GM23338 (cell line): ENCODE data around the gene SLC4A9. TPM values are rescaled to one million over a fixed set of nuclear protein-coding genes. Genes with fewer than 3 reads are reported as not detected.

Experiments used
- ATAC-seq: fragments of 200-7000 bp; cut with Tn5 transposase; 3 replicates; pipeline ENCODE4 v1.9.1; 2020
- DNase-seq: peaks from one replicate; pipeline ENCODE4 v3.0.0-alpha.2; 2015; ENCODE audit warnings: low spot score
- H2AFZ ChIP-seq: fragments of 200-600 bp; sonication (generic); 2 replicates; pipeline ENCODE4 v1.8.0; 2016; ENCODE audit warnings: antibody characterized with exemption, mild to moderate bottlenecking, moderate library complexity
- H3F3A ChIP-seq: fragments of 200-600 bp; sonication (generic); replicated peaks from 2 replicates; pipeline ENCODE4 v1.8.0; 2017; ENCODE audit warnings: antibody characterized with exemption, mixed run types, low read depth
- H3K27ac ChIP-seq: fragments of 200-600 bp; sonication (generic); 2 replicates; pipeline ENCODE4 v1.6.1; 2016; ENCODE audit warnings: low read depth
- H3K27me3 ChIP-seq: fragments of 200-600 bp; sonication (generic); 2 replicates; pipeline ENCODE4 v1.8.0; 2016; ENCODE audit warnings: mild to moderate bottlenecking, mixed run types, moderate library complexity; ENCODE audit not compliant: insufficient read depth
- H3K36me3 ChIP-seq: fragments of 200-600 bp; sonication (generic); 2 replicates; pipeline ENCODE4 v1.8.0; 2016; ENCODE audit warnings: mild to moderate bottlenecking; ENCODE audit not compliant: insufficient read depth
- H3K4me1 ChIP-seq: fragments of 200-600 bp; sonication (generic); 2 replicates; pipeline ENCODE4 v1.8.0; 2016; ENCODE audit warnings: mild to moderate bottlenecking, moderate library complexity; ENCODE audit not compliant: insufficient read depth
- H3K4me2 ChIP-seq: fragments of 200-600 bp; sonication (generic); 2 replicates; pipeline ENCODE4 v1.7.1; 2017; ENCODE audit warnings: mixed run types
- H3K4me3 ChIP-seq: fragments of 200-600 bp; sonication (generic); 2 replicates; pipeline ENCODE4 v1.6.1; 2016; ENCODE audit warnings: mixed run types
- H3K79me2 ChIP-seq: fragments of 200-600 bp; sonication (generic); replicated peaks from 2 replicates; pipeline ENCODE4 v1.8.0; 2017; ENCODE audit warnings: mild to moderate bottlenecking; ENCODE audit not compliant: insufficient read depth
- H3K9me2 ChIP-seq: fragments of 200-600 bp; sonication (generic); 2 replicates; pipeline ENCODE4 v1.8.0; 2017; ENCODE audit not compliant: insufficient read depth
- H4K20me1 ChIP-seq: fragments of 200-600 bp; sonication (generic); replicated peaks from 2 replicates; pipeline ENCODE4 v1.8.0; 2017; ENCODE audit warnings: mild to moderate bottlenecking; ENCODE audit not compliant: insufficient read depth
- H3K27ac Mint-ChIP-seq: 2 replicates; pipeline ENCODE4 v1.8.0; 2020; ENCODE audit warnings: inconsistent platforms, mild to moderate bottlenecking, moderate library complexity, mixed read lengths
- H3K27me3 Mint-ChIP-seq: 3 replicates; pipeline ENCODE4 v1.8.0; 2022; ENCODE audit warnings: low read depth, mild to moderate bottlenecking, moderate library complexity, mixed read lengths, inconsistent platforms; ENCODE audit not compliant: insufficient read depth, poor library complexity
- H3K36me3 Mint-ChIP-seq: 3 replicates; pipeline ENCODE4 v1.8.0; 2021; ENCODE audit warnings: low read depth, mild to moderate bottlenecking, inconsistent platforms, moderate library complexity, mixed read lengths
- H3K4me1 Mint-ChIP-seq: 3 replicates; pipeline ENCODE4 v1.8.0; 2020; ENCODE audit warnings: mild to moderate bottlenecking, inconsistent platforms, mixed read lengths
- H3K4me3 Mint-ChIP-seq: 3 replicates; pipeline ENCODE4 v1.8.0; 2021; ENCODE audit warnings: moderate library complexity, mild to moderate bottlenecking, inconsistent platforms, mixed read lengths
- H3K9me3 Mint-ChIP-seq: 3 replicates; pipeline ENCODE4 v1.8.0; 2020; ENCODE audit warnings: moderate library complexity, mild to moderate bottlenecking, inconsistent platforms, mixed read lengths
- CREB1 ChIP-seq: fragments of 250-450 bp; sonication (Bioruptor Pico); IDR thresholded peaks from 2 replicates; pipeline ENCODE4 v1.5.0; 2020; ENCODE audit warnings: low read depth, mild to moderate bottlenecking, moderate library complexity
- ETS1 ChIP-seq: IDR thresholded peaks from 2 replicates; pipeline ENCODE4 v1.6.1; 2016; ENCODE audit warnings: antibody characterized with exemption
- EZH2phosphoT487 ChIP-seq: fragments of 200-600 bp; sonication (generic); IDR thresholded peaks from one replicate; pipeline ENCODE4 v1.8.1; 2018; ENCODE audit warnings: antibody characterized with exemption; ENCODE audit not compliant: unreplicated experiment
- JUNB ChIP-seq: IDR thresholded peaks from one replicate; pipeline ENCODE4 v1.6.1; 2016; ENCODE audit warnings: antibody characterized with exemption; ENCODE audit not compliant: unreplicated experiment
- POLR2AphosphoS5 ChIP-seq: IDR thresholded peaks from 2 replicates; pipeline ENCODE4 v1.6.1; 2016; ENCODE audit warnings: antibody characterized with exemption, low read depth
- REST ChIP-seq: IDR thresholded peaks from one replicate; pipeline ENCODE4 v1.6.1; 2018; ENCODE audit warnings: antibody characterized with exemption; ENCODE audit not compliant: unreplicated experiment
- STAT1 ChIP-seq: IDR thresholded peaks from one replicate; pipeline ENCODE4 v1.6.1; 2016; ENCODE audit warnings: antibody characterized with exemption; ENCODE audit not compliant: unreplicated experiment
- ZNF331 ChIP-seq: fragments of 250-450 bp; sonication (Bioruptor Pico); IDR thresholded peaks from 2 replicates; pipeline ENCODE4 v1.5.0; 2020; ENCODE audit warnings: low read depth, mild to moderate bottlenecking, moderate library complexity
- ZNF462 ChIP-seq: fragments of 250-450 bp; sonication (Bioruptor Pico); IDR thresholded peaks from 2 replicates; pipeline ENCODE4 v1.5.0; 2020; ENCODE audit warnings: mild to moderate bottlenecking, moderate library complexity
- polyA plus RNA-seq: library from polyadenylated mRNA; unstranded; fragments of >200 nt; fragmentation: Nextera tagmentation; extraction: Ambion mirVana; gene quantifications from 2 replicates; pipeline ENCODE4 v1.2.1, GENCODE V29; 2016
- total RNA-seq: library from RNA; depleted of rRNA; stranded (reverse); fragments of >200 nt; shearing (Covaris generic); gene quantifications from 2 replicates; pipeline ENCODE4 v1.2.3, GENCODE V29; 2014

Gene SLC4A9
- total and polyA plus RNA-seq, 2 experiments from 2014 or later = 0.08 TPM; not detected in 1

GRCh38 chr5:140402258-140403074, 42.5 kb downstream of the SLC4A9 start:
- Histone ChIP-seq H3K36me3 (no peaks in the 10 kb centered on the region), H3K4me1 (peaks cover 35% of the 10 kb centered on the region), H4K20me1 (peaks cover 26% of the 10 kb centered on the region), H3K4me2 (peak overlapping the region; percentile 61), H3K79me2 (peaks cover 76% of the 10 kb centered on the region), H3K27me3 (no peaks in the 10 kb centered on the region), H3K27ac (peak overlapping the region; percentile 85), H3F3A (peaks cover 4% of the 10 kb centered on the region; the same call in 1 of the 2 replicates), H2AFZ (no peak overlapping the region), H3K4me3 (peak overlapping the region; percentile 60), H3K9me2 (no peaks in the 10 kb centered on the region)
- ATAC-seq (peak; percentile 26), DNase-seq (peak; percentile 86)
- peaks cover 13% of the 10 kb centered on the region; the same call in 2 of the 3 replicates for H3K36me3 Mint-ChIP-seq
- H3K4me3 Mint-ChIP-seq = no peak overlapping the region
- peaks cover 18% of the 10 kb centered on the region for H3K27me3 Mint-ChIP-seq
- no peaks in the 10 kb centered on the region; the same call in 2 of the 3 replicates for H3K9me3 Mint-ChIP-seq
- H3K27ac Mint-ChIP-seq = no peak overlapping the region
- TF ChIP-seq CREB1 (peak; percentile 23; the same call in 1 of the 2 replicates), STAT1 (no peak), JUNB (no peak), POLR2AphosphoS5 (no peak), REST (peak; percentile 67)
- peaks cover 30% of the 10 kb centered on the region for H3K4me1 Mint-ChIP-seq

- Histone ChIP-seq H3K27ac (peak overlapping the region; percentile 45; the same call in 1 of the 2 replicates), H3K9me2 (no peaks in the 10 kb centered on the region), H3K79me2 (peaks cover 80% of the 10 kb centered on the region), H3K27me3 (no peaks in the 10 kb centered on the region), H3K4me1 (peaks cover 29% of the 10 kb centered on the region), H3F3A (peaks cover 4% of the 10 kb centered on the region; the same call in 1 of the 2 replicates), H3K4me3 (peak overlapping the region; percentile 60), H4K20me1 (peaks cover 35% of the 10 kb centered on the region), H3K4me2 (peak overlapping the region; percentile 61), H2AFZ (no peak overlapping the region), H3K36me3 (no peaks in the 10 kb centered on the region)
- Mint-ChIP-seq H3K27me3 (peaks cover 18% of the 10 kb centered on the region), H3K4me1 (peaks cover 27% of the 10 kb centered on the region), H3K4me3 (no peak overlapping the region), H3K27ac (no peak overlapping the region; the same call in 1 of the 2 replicates), H3K9me3 (no peaks in the 10 kb centered on the region; the same call in 2 of the 3 replicates), H3K36me3 (peaks cover 13% of the 10 kb centered on the region; the same call in 2 of the 3 replicates)
- DNase-seq (no peak), ATAC-seq (no peak)
- TF ChIP-seq STAT1 = no peak
- no peak for TF ChIP-seq ETS1
- no peak for TF ChIP-seq EZH2phosphoT487
- no peak for TF ChIP-seq ZNF462 (CRISPR knock-in tag)
- TF ChIP-seq ZNF331 (CRISPR knock-in tag) = no peak
- TF ChIP-seq CREB1 = no peak
- no peak for TF ChIP-seq JUNB
These were observed 43.6 kb downstream of the SLC4A9 start for GRCh38 chr5:140403613-140404012.
